Activated B cell treated with CpG ODN at 0.5 μM for 24 hours (primary cell): ENCODE data around the gene ZSWIM5. TPM values are rescaled to one million over a fixed set of nuclear protein-coding genes. Genes with fewer than 3 reads are reported as not detected.
"Not testable (repeated sequence)": the region's sequence is repeated elsewhere in the genome, so short reads cannot be mapped to it uniquely, and the experiment has no call there.

Source experiments
- ATAC-seq: fragments of 200-7000 bp; cut with Tn5 transposase; one replicate; pipeline ENCODE4 v1.10.0; 2021; ENCODE audit warnings: low read depth, mild to moderate bottlenecking, moderate library complexity
- CTCF ChIA-PET: fragments of 350-600 bp; sonication (Branson Sonifier 250); formaldehyde crosslinking; loops from one replicate; lab custom pipeline; 2021; ENCODE audit warnings: antibody characterized with exemption; lab: Charles Lee
- POLR2A ChIA-PET: fragments of 350-600 bp; sonication (Branson Sonifier 250); formaldehyde crosslinking; loops from one replicate; lab custom pipeline; 2021; ENCODE audit warnings: antibody characterized with exemption; lab: Charles Lee
- DNase-seq: peaks from one replicate; pipeline ENCODE4 v3.0.0; 2022
- H3K27ac Mint-ChIP-seq: one replicate; pipeline ENCODE4 v1.8.0; 2020; ENCODE audit warnings: mixed read lengths
- H3K27me3 Mint-ChIP-seq: one replicate; pipeline ENCODE4 v1.8.0; 2021; ENCODE audit warnings: mixed read lengths
- H3K36me3 Mint-ChIP-seq: one replicate; pipeline ENCODE4 v1.8.0; 2021; ENCODE audit warnings: low read depth, mixed read lengths
- H3K4me1 Mint-ChIP-seq: one replicate; pipeline ENCODE4 v1.8.0; 2021; ENCODE audit warnings: mixed read lengths
- H3K4me3 Mint-ChIP-seq: one replicate; pipeline ENCODE4 v1.8.0; 2020; ENCODE audit warnings: mild to moderate bottlenecking, mixed read lengths
- H3K9me3 Mint-ChIP-seq: one replicate; pipeline ENCODE4 v1.8.0; 2020; ENCODE audit warnings: mixed read lengths
- intact Hi-C: fragments of 100-400 bp; cut with micrococcal nuclease; formaldehyde crosslinking; loops from one replicate; pipeline ENCODE4 v1.15.1; 2024
- total RNA-seq: library from RNA; stranded (reverse); gene quantifications from 2 replicates; pipeline ENCODE4 v1.2.3, GENCODE V29; 2022
- TF ChIP-seq, protein P1 (sequence below): fragments of 200-600 bp; IDR thresholded peaks from one replicate; pipeline ENCODE4 v1.8.0; 2022; ENCODE audit warnings: antibody characterized with exemption, mild to moderate bottlenecking

The ZSWIM5 gene
- total RNA-seq, 1 donor from 2014 or later, result 1.6 TPM

DNA sequence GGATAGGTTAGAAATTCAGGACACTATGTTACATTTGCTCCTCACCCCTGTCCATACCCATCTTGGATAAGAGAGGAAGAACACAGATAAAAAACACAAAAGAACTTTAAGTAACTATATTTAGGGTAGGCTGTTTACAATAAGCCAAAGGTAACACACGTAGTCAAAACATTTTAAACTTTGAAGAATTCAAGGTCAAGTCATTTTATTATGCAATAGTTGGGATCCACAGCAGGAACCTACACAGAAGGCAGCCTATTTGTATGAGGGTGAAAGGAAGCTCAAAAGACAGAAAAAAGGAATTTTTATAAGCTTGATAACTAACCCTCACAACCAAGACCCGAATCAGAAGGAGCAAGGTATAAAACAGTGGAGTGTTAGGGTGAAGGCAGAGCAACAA lies 89.6 kb downstream of the ZSWIM5 start:
- no peak overlapping the region for H3K27ac Mint-ChIP-seq
- peaks cover 15% of the 10 kb centered on the region for H3K27me3 Mint-ChIP-seq
- H3K4me1 Mint-ChIP-seq, result peaks cover 3% of the 10 kb centered on the region
- no peak for ATAC-seq
- DNase-seq, result no peak
- TF ChIP-seq, protein P1, sequence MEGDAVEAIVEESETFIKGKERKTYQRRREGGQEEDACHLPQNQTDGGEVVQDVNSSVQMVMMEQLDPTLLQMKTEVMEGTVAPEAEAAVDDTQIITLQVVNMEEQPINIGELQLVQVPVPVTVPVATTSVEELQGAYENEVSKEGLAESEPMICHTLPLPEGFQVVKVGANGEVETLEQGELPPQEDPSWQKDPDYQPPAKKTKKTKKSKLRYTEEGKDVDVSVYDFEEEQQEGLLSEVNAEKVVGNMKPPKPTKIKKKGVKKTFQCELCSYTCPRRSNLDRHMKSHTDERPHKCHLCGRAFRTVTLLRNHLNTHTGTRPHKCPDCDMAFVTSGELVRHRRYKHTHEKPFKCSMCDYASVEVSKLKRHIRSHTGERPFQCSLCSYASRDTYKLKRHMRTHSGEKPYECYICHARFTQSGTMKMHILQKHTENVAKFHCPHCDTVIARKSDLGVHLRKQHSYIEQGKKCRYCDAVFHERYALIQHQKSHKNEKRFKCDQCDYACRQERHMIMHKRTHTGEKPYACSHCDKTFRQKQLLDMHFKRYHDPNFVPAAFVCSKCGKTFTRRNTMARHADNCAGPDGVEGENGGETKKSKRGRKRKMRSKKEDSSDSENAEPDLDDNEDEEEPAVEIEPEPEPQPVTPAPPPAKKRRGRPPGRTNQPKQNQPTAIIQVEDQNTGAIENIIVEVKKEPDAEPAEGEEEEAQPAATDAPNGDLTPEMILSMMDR, result no peak
- H3K4me3 Mint-ChIP-seq, result no peak overlapping the region
- no peaks in the 10 kb centered on the region for H3K36me3 Mint-ChIP-seq
- ChIA-PET CTCF (no interaction called here), POLR2A (no interaction called here)
- intact Hi-C loops, result no loop called here
- no peaks in the 10 kb centered on the region for H3K9me3 Mint-ChIP-seq

DNA sequence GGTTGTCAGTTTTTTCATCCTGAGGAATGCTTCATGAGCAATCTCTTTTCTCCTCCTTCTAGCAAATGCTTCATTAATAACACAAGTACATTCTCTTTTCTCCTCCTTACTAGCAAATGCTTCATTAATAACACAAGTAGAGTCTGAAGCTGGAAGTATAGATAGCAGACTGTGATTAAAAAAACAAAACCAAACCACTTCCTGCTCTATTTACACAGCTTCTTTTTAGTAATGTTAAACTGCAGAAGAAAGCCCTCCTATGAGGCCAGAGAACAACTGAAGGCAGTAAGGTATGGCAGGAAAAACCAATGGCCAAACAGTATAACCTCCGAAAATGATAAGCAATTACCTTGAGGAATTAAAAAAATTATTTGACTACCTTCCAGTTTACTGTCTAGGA lies 90.1 kb downstream of the ZSWIM5 start:
- peaks cover 3% of the 10 kb centered on the region for H3K4me1 Mint-ChIP-seq
- intact Hi-C loops, result no loop called here
- CTCF ChIA-PET, result no interaction called here
- ATAC-seq, result no peak
- POLR2A ChIA-PET, result no interaction called here
- no peak overlapping the region for H3K4me3 Mint-ChIP-seq
- no peaks in the 10 kb centered on the region for H3K36me3 Mint-ChIP-seq
- DNase-seq, result no peak
- TF ChIP-seq, protein P1, result no peak
- H3K27ac Mint-ChIP-seq, result no peak overlapping the region
- peaks cover 2% of the 10 kb centered on the region for H3K9me3 Mint-ChIP-seq
- H3K27me3 Mint-ChIP-seq, result peaks cover 16% of the 10 kb centered on the region

DNA sequence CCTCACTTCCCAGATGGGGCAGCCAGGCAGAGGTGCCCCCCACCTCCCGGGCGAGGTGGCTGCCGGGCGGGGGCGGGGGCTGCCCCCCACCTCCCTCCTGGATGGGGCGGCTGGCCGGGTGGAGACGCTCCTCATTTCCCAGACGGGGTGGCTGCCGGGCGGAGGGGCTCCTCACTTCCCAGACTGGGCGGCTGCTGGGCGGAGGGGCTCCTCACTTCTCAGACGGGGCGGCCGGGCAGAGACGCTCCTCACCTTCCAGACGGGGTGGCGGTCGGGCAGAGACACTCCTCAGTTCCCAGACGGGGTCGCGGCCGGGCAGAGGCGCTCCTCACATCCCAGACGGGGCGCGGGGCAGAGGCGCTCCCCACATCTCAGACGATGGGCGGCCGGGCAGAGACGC lies 91.2 kb downstream of the ZSWIM5 start:
- H3K4me3 Mint-ChIP-seq, H3K4me1 Mint-ChIP-seq, H3K36me3 Mint-ChIP-seq, H3K9me3 Mint-ChIP-seq, POLR2A ChIA-PET, H3K27ac Mint-ChIP-seq, DNase-seq, CTCF ChIA-PET, ATAC-seq, intact Hi-C loops: not testable (repeated sequence)
- peaks cover 13% of the 10 kb centered on the region for H3K27me3 Mint-ChIP-seq

DNA sequence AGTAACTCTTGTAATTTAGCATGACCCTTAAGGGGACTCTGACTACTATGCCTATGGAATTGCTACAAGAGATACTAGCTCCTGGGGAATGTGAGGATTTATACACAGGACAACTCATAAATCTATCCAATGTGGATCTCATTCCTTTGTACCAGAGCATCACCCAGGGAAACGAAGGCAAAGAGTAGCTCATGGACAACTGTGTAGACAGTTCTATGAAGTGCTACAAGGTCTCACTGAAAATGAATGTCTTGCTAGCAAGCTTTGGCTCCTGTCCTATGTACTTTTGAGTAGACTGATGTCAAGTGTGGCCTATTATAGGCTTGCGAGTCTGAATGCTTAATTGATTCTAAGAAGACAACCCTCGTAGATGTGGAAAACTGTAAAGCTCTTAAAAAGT lies 93.7 kb downstream of the ZSWIM5 start:
- Mint-ChIP-seq H3K27ac (no peak overlapping the region), H3K4me3 (no peak overlapping the region), H3K4me1 (peaks cover 3% of the 10 kb centered on the region), H3K27me3 (peaks cover 18% of the 10 kb centered on the region), H3K9me3 (peaks cover 5% of the 10 kb centered on the region), H3K36me3 (no peaks in the 10 kb centered on the region)
- no peak for ATAC-seq
- POLR2A ChIA-PET, result no interaction called here
- DNase-seq, result no peak
- intact Hi-C loops, result no loop called here
- CTCF ChIA-PET, result no interaction called here
- TF ChIP-seq, protein P1, result no peak

DNA sequence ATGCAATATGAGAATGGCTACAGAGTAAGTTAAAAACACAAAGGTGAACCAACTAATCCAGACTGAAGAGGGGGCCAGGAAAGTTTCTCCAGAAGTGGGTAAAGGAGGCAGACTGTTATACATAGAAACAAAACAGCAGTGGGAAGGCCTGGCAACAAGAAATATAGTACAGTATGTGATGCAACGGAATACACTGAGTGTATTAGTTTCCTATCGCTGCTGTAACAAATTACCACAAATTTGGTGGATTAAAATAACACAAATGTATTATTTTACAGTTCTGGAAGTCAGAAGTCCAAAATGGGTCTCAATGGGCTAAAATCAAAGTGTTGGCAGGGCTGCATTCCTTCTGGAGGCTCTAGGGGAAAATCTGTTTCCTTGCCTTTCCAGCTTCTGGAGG lies 95.2 kb downstream of the ZSWIM5 start:
- Mint-ChIP-seq H3K4me1 (peaks cover 1% of the 10 kb centered on the region), H3K27me3 (peaks cover 19% of the 10 kb centered on the region), H3K9me3 (peaks cover 7% of the 10 kb centered on the region), H3K36me3 (no peaks in the 10 kb centered on the region), H3K4me3 (no peak overlapping the region), H3K27ac (no peak overlapping the region)
- ATAC-seq, result no peak
- CTCF ChIA-PET, result no interaction called here
- POLR2A ChIA-PET, result no interaction called here
- TF ChIP-seq, protein P1, result no peak
- no peak for DNase-seq
- intact Hi-C loops, result no loop called here

DNA sequence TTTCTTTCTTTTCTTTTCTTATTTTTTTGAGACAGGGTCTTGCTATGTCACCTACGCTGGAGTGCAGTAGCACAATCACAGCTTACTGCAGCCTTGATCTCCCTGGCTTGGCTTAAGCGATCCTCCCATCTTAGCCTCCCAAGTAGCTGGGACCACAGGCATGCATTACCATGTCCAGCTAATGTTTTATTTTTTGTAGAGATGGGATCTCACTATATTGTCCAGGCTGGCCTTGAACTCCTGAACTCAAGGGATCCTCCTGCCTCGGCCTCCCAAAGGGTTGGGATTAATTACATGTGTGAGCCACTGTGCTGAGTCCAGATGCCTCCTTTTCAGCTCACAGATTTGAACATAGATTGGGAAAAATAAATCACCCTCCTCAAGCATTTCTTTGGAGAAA lies 98.6 kb downstream of the ZSWIM5 start:
- CTCF ChIA-PET, result no interaction called here
- DNase-seq (no peak), ATAC-seq (no peak)
- H3K27me3 Mint-ChIP-seq, result peaks cover 14% of the 10 kb centered on the region
- intact Hi-C loops, result no loop called here
- POLR2A ChIA-PET, result no interaction called here
- H3K27ac Mint-ChIP-seq, result no peak overlapping the region
- peaks cover 7% of the 10 kb centered on the region for H3K9me3 Mint-ChIP-seq
- H3K36me3 Mint-ChIP-seq, result no peaks in the 10 kb centered on the region
- H3K4me3 Mint-ChIP-seq, result no peak overlapping the region
- no peaks in the 10 kb centered on the region for H3K4me1 Mint-ChIP-seq
- TF ChIP-seq, protein P1, result no peak

DNA sequence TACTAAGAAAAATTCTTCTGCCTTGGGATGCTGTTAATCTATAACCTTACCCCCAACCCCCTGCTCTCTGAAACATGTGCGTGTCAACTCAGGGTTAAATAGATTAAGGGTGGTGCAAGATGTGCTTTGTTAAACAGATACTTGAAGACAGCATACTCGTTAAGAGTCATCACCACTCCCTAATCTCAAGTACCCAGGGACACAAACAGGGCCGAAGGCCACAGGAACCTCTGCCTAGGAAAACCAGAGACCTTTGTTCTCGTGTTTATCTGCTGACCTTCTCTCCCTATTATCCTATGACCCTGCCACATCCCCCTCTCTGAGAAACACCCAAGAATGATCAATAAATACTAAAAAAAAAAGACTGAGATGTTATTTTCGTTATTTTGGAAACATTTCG lies 99.5 kb downstream of the ZSWIM5 start:
- intact Hi-C loops, POLR2A ChIA-PET, H3K4me3 Mint-ChIP-seq, ATAC-seq, H3K27ac Mint-ChIP-seq, H3K9me3 Mint-ChIP-seq, CTCF ChIA-PET, H3K36me3 Mint-ChIP-seq, H3K4me1 Mint-ChIP-seq, DNase-seq: not testable (repeated sequence)
- H3K27me3 Mint-ChIP-seq, result peaks cover 12% of the 10 kb centered on the region

DNA sequence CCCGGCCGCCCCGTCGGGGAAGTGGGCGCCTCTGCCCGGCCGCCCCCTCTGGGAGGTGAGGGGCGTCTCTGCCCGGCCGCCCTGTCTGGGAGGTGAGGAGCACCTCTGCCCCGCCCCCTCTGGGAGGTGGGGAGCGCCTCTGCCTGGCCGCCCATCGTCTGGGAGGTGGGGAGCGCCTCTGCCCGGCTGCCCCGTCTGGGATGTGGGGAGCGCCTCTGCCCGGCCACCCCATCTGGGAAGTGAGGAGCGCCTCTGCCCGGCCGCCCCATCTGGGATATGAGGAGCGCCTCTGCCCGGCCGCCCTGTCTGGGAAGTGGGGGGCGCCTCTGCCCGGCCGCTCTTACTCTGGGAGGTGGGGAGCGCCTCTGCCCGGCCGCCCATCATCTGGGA lies 100.3 kb downstream of the ZSWIM5 start:
- CTCF ChIA-PET, H3K4me1 Mint-ChIP-seq, intact Hi-C loops, H3K9me3 Mint-ChIP-seq, DNase-seq, ATAC-seq, POLR2A ChIA-PET, H3K27ac Mint-ChIP-seq, H3K36me3 Mint-ChIP-seq, H3K4me3 Mint-ChIP-seq: not testable (repeated sequence)
- H3K27me3 Mint-ChIP-seq, result peaks cover 10% of the 10 kb centered on the region
